Sigmoid colon (tissue), 3 donors: ENCODE results near the gene ABCA9.

ENCODE experiments used
- POLR2A ChIP-seq, 2 donors: fragments of 450-650 bp; IDR thresholded peaks; one replicate each; pipeline ENCODE4 v1.6.1; 2016; ENCODE audit warnings: antibody characterized with exemption in 2 of 2, mild to moderate bottlenecking in 2 of 2, moderate library complexity in 2 of 2
- TF ChIP-seq, protein P1 (sequence below), 4 experiments: fragments of 450-650 bp in 3 of 4; fragments of 200-600 bp in 1 of 4; IDR thresholded peaks; one replicate each; pipeline ENCODE4 v1.5.1; 2016 to 2019; ENCODE audit warnings: antibody characterized with exemption in 4 of 4, mild to moderate bottlenecking in 3 of 4, moderate library complexity in 2 of 4

DNA sequence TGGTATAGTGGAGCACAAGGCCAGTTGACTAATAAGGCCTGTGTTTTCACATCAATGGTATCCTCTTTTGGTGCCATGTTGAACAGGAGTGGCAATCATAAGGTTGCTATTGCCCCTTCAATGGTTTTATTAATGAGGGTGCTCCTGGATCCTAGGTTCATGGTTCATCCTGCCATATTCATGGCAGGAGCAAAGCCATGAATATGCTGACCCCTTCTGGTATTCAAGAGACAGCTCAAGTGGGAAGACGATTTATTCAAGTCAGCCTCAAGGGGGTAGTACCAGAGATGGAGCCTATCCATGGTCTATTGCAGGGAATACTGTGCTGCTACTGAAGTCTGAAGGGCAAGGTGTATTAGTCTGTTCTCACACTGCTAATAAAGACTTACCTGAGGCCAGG, 2.6 kb downstream of the ABCA9 start:
- TF ChIP-seq, protein P1, sequence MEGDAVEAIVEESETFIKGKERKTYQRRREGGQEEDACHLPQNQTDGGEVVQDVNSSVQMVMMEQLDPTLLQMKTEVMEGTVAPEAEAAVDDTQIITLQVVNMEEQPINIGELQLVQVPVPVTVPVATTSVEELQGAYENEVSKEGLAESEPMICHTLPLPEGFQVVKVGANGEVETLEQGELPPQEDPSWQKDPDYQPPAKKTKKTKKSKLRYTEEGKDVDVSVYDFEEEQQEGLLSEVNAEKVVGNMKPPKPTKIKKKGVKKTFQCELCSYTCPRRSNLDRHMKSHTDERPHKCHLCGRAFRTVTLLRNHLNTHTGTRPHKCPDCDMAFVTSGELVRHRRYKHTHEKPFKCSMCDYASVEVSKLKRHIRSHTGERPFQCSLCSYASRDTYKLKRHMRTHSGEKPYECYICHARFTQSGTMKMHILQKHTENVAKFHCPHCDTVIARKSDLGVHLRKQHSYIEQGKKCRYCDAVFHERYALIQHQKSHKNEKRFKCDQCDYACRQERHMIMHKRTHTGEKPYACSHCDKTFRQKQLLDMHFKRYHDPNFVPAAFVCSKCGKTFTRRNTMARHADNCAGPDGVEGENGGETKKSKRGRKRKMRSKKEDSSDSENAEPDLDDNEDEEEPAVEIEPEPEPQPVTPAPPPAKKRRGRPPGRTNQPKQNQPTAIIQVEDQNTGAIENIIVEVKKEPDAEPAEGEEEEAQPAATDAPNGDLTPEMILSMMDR (IDR thresholded peaks at IDR 0.05) = no peak
- TF ChIP-seq POLR2A (IDR thresholded peaks at IDR 0.05) = no peak
